Liver (tissue), 9 donors: Measurements from ENCODE around the gene URI1. TPM values are rescaled to one million over a fixed set of nuclear protein-coding genes. Genes with fewer than 3 reads are reported as not detected.

Source experiments
- DNase-seq: peaks from one replicate; pipeline ENCODE4 v3.0.0-alpha.2; 2017; ENCODE audit warnings: low spot score
- H3K27ac ChIP-seq, 2 donors: one replicate each; pipeline ENCODE4 v1.7.0; 2013; ENCODE audit warnings: inconsistent platforms in 2 of 2, low read length in 2 of 2, control low read depth in 1 of 2, low read depth in 1 of 2, mild to moderate bottlenecking in 1 of 2
- H3K27me3 ChIP-seq, 4 donors: one replicate each; pipeline versions ENCODE4 v1.6.1 to v1.7.0; 2013; ENCODE audit warnings: low read length in 3 of 4, inconsistent platforms in 1 of 4, mild to moderate bottlenecking in 1 of 4, moderate library complexity in 1 of 4; ENCODE audit not compliant: control insufficient read depth in 4 of 4, insufficient read depth in 4 of 4
- H3K36me3 ChIP-seq, 4 donors: one replicate each; pipeline versions ENCODE4 v1.6.1 to v1.7.0; 2013; ENCODE audit warnings: low read length in 3 of 4, mild to moderate bottlenecking in 3 of 4, low read depth in 1 of 4, moderate library complexity in 1 of 4; ENCODE audit not compliant: control insufficient read depth in 4 of 4, insufficient read depth in 3 of 4
- H3K4me1 ChIP-seq, 4 donors: one replicate each; pipeline versions ENCODE4 v1.6.1 to v1.7.0; 2013; ENCODE audit warnings: low read length in 3 of 4, mild to moderate bottlenecking in 3 of 4, moderate library complexity in 1 of 4; ENCODE audit not compliant: control insufficient read depth in 4 of 4, insufficient read depth in 4 of 4
- H3K4me3 ChIP-seq, 3 donors: one replicate each; pipeline versions ENCODE4 v1.6.1 to v1.7.0; 2013; ENCODE audit warnings: low read length in 3 of 3, control low read depth in 1 of 3, low read depth in 1 of 3, mild to moderate bottlenecking in 1 of 3
- H3K9ac ChIP-seq, 2 donors: one replicate each; pipeline ENCODE4 v1.7.0; 2013; ENCODE audit warnings: low read length in 2 of 2, mild to moderate bottlenecking in 2 of 2, moderate library complexity in 2 of 2, control low read depth in 1 of 2, low read depth in 1 of 2
- H3K9me3 ChIP-seq, 4 donors: one replicate each; pipeline versions ENCODE4 v1.6.1 to v1.7.0; 2013; ENCODE audit warnings: low read length in 3 of 4; ENCODE audit not compliant: control insufficient read depth in 4 of 4
- EGR1 ChIP-seq, 2 donors: IDR thresholded peaks; 2 replicates each; pipeline ENCODE4 v1.6.1; 2016 to 2018; ENCODE audit warnings: antibody characterized with exemption in 2 of 2, low read depth in 2 of 2
- FOXA1 ChIP-seq: IDR thresholded peaks from 2 replicates; pipeline ENCODE4 v1.6.1; 2016; ENCODE audit warnings: antibody characterized with exemption
- FOXA2 ChIP-seq: IDR thresholded peaks from 2 replicates; pipeline ENCODE4 v1.6.1; 2016; ENCODE audit warnings: antibody characterized with exemption
- HNF4A ChIP-seq, 2 donors: conservative IDR thresholded peaks; 2 replicates each; pipeline ENCODE4 v1.6.1; 2016; ENCODE audit warnings: antibody characterized with exemption in 2 of 2, mild to moderate bottlenecking in 2 of 2
- JUND ChIP-seq, 2 donors: IDR thresholded peaks; 2 replicates each; pipeline ENCODE4 v1.6.1; 2016; ENCODE audit warnings: antibody characterized with exemption in 2 of 2
- NR2F2 ChIP-seq: IDR thresholded peaks from 2 replicates; pipeline ENCODE4 v1.6.1; 2016; ENCODE audit warnings: antibody characterized with exemption
- RAD21 ChIP-seq, 2 donors: IDR thresholded peaks; 2 replicates each; pipeline ENCODE4 v1.6.1; 2016; ENCODE audit warnings: antibody characterized with exemption in 2 of 2, mild to moderate bottlenecking in 2 of 2
- RXRA ChIP-seq, 2 donors: IDR thresholded peaks; 2 replicates each; pipeline ENCODE4 v1.6.1; 2017 to 2018; ENCODE audit warnings: antibody characterized with exemption in 2 of 2, mild to moderate bottlenecking in 1 of 2
- SP1 ChIP-seq: IDR thresholded peaks from 2 replicates; pipeline ENCODE4 v1.6.1; 2018; ENCODE audit warnings: antibody characterized with exemption, mild to moderate bottlenecking
- YY1 ChIP-seq: IDR thresholded peaks from 2 replicates; pipeline ENCODE4 v1.6.1; 2016; ENCODE audit warnings: antibody characterized with exemption, mild to moderate bottlenecking
- ZBTB33 ChIP-seq: IDR thresholded peaks from 2 replicates; pipeline ENCODE4 v1.6.1; 2016; ENCODE audit warnings: antibody characterized with exemption
- WGBS: extraction: QIAGEN DNeasy Blood & Tissue Kit; methylation state at CpG from one replicate; pipeline ENCODE4 v1.1.7; 2013; 5-methylcytosine and 5-hydroxymethylcytosine counted together
- polyA plus RNA-seq, 2 donors: library from polyadenylated mRNA; stranded (reverse) in 1 of 2; unstranded in 1 of 2; fragments of 200-250 nt in 1 of 2; fragments of >200 nt in 1 of 2; fragmentation: Nextera tagmentation in 1 of 2; extraction: Ambion mirVana in 1 of 2; gene quantifications; one replicate each; pipeline versions ENCODE4 v1.2.1 to v1.2.3, GENCODE V29; 2013 to 2015
- total RNA-seq, 2 donors: library from RNA; depleted of rRNA; stranded (reverse); fragments of >200 nt; gene quantifications; one replicate each; pipeline ENCODE4 v1.2.3, GENCODE V29; 2014
- TF ChIP-seq, protein P1 (sequence below): IDR thresholded peaks from 2 replicates; pipeline ENCODE4 v1.6.1; 2016; ENCODE audit warnings: antibody characterized with exemption, mild to moderate bottlenecking
- donor health status: healthy.
- donor health status: healthy.
- donor health status: healthy.
- donor health status: healthy.
- donor health status: healthy.

The URI1 gene
- total and polyA plus RNA-seq, 4 donors: 12.2 to 29.5 (median 15.7) TPM

DNA sequence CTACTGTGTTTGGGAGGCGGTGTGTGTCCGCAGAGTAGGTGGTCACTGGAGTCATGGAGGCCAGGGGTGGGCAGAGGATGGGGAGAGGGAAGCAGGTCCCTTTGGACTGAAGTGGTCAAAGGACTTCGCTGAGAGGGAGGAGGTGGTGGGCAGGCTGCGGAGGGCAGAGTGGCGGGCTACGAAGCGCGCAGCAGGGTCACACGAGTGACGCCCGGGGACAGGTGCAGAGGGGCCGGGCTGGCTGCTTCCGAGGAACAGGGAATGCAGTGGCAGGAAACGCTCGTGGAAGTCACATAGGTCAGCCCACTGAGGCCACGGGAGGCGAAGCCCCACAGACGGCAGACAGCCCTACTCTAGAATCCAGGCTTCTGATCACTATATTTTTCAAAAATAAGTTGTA, 111.5 kb downstream of the URI1 start:
- Histone ChIP-seq H3K9ac (no peak overlapping the region), H3K4me3 (no peak overlapping the region), H3K4me1 (no peaks in the 10 kb centered on the region), H3K36me3 (no peaks in the 10 kb centered on the region), H3K27me3 (no peaks in the 10 kb centered on the region), H3K9me3 (no peaks in the 10 kb centered on the region), H3K27ac (no peak overlapping the region)
- no peak for TF ChIP-seq HNF4A (conservative IDR thresholded peaks at IDR 0.05)
- whole genome bisulfite sequencing: 91% methylated on average over 18 of the region's 18 CpGs
- no peak for DNase-seq

- H3K4me1 ChIP-seq: no peaks in the 10 kb centered on the region
- no peaks in the 10 kb centered on the region for H3K36me3 ChIP-seq
- H3K9me3 ChIP-seq: no peaks in the 10 kb centered on the region
- WGBS: 67% methylated on average over 2 of the region's 2 CpGs
- H3K27me3 ChIP-seq: no peaks in the 10 kb centered on the region
- H3K9ac ChIP-seq: no peak overlapping the region
- no peak overlapping the region for H3K27ac ChIP-seq
- DNase-seq: no peak
- TF ChIP-seq EGR1 (IDR thresholded peaks at IDR 0.05; ENCODE audit: low read depth in 2 of 2) (no peak), HNF4A (conservative IDR thresholded peaks at IDR 0.05) (no peak)
- TF ChIP-seq, protein P1, sequence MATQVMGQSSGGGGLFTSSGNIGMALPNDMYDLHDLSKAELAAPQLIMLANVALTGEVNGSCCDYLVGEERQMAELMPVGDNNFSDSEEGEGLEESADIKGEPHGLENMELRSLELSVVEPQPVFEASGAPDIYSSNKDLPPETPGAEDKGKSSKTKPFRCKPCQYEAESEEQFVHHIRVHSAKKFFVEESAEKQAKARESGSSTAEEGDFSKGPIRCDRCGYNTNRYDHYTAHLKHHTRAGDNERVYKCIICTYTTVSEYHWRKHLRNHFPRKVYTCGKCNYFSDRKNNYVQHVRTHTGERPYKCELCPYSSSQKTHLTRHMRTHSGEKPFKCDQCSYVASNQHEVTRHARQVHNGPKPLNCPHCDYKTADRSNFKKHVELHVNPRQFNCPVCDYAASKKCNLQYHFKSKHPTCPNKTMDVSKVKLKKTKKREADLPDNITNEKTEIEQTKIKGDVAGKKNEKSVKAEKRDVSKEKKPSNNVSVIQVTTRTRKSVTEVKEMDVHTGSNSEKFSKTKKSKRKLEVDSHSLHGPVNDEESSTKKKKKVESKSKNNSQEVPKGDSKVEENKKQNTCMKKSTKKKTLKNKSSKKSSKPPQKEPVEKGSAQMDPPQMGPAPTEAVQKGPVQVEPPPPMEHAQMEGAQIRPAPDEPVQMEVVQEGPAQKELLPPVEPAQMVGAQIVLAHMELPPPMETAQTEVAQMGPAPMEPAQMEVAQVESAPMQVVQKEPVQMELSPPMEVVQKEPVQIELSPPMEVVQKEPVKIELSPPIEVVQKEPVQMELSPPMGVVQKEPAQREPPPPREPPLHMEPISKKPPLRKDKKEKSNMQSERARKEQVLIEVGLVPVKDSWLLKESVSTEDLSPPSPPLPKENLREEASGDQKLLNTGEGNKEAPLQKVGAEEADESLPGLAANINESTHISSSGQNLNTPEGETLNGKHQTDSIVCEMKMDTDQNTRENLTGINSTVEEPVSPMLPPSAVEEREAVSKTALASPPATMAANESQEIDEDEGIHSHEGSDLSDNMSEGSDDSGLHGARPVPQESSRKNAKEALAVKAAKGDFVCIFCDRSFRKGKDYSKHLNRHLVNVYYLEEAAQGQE: no peak
- no peak overlapping the region for H3K4me3 ChIP-seq
Observed at GRCh38 chr19:30054210-30054609, 112.2 kb downstream of the URI1 start.

DNA sequence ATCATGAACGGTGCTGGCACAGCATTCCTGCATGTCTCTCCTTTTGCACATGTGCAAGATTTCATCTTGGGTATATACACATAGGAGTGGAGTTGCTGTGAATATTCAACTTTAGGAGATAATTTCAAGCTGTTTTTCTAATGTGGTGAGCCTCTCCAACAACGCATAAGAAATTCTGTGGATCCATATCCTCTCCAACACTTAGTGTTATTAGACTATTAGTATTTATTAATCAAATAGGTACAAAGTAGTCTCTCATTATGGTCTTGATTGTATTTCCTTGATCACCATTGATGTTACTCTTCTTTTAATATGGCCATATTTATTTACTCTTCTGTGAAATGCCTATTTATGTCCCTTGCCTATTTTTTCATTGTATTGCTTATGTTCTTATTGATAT, 114.5 kb downstream of the URI1 start:
- Histone ChIP-seq H3K9ac (no peak overlapping the region), H3K4me3 (no peak overlapping the region), H3K4me1 (no peaks in the 10 kb centered on the region), H3K27me3 (no peaks in the 10 kb centered on the region), H3K36me3 (no peaks in the 10 kb centered on the region), H3K9me3 (no peaks in the 10 kb centered on the region), H3K27ac (no peak overlapping the region)
- WGBS: 93% methylated on average over 2 of the region's 2 CpGs
- no peak for DNase-seq
- TF ChIP-seq RAD21 (IDR thresholded peaks at IDR 0.05) (no peak), YY1 (no peak), NR2F2 (no peak), ZBTB33 (no peak), FOXA1 (no peak), JUND (IDR thresholded peaks at IDR 0.05) (no peak), SP1 (no peak), FOXA2 (no peak), RXRA (IDR thresholded peaks at IDR 0.05) (no peak), HNF4A (conservative IDR thresholded peaks at IDR 0.05) (no peak)
